ENCODE measurements around the gene ZFYVE28. TPM values are rescaled to one million over a fixed set of nuclear protein-coding genes. Genes with fewer than 3 reads are reported as not detected.

Gene ZFYVE28
- total and polyA plus RNA-seq, 2 of the 8 experiments (the other 6 are each of a cell fraction or from before 2014, with no cell fraction given), result 1.7 to 4.9 TPM

DNA sequence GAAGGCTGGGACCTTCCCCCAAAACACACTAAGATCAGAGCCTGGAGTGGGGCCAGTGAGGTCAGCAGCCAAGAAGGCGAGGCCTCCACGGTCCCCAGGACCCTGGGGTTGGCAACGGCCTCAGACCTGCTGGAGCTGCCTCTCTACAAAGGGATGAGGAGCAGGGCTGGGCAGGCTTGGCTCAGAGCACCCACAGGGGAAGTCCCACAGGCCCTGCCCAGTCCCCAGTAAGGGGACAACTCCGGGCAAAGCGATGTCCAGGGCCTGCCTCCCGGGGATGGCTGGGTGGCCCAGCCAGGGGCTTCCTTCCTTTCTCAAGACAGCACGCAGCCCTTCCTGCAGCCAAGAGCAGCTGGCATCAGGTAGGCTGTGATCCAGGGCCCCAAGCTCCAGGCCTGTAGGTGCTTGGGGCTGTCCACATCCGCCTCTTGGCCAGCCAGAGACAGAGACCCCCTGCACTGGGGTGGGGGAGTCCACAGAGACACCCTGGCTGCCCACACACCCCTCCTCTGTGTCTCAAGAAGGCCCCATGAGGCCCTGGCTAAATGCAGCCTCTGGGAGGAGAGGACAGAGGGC, 162.2 kb downstream of the ZFYVE28 start (continued):
- TF ChIP-seq, protein P1, sequence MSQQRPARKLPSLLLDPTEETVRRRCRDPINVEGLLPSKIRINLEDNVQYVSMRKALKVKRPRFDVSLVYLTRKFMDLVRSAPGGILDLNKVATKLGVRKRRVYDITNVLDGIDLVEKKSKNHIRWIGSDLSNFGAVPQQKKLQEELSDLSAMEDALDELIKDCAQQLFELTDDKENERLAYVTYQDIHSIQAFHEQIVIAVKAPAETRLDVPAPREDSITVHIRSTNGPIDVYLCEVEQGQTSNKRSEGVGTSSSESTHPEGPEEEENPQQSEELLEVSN (IDR thresholded peaks at IDR 0.05), result no peak
- TF ChIP-seq TCF12 (IDR thresholded peaks at IDR 0.05; ENCODE audit: low read depth, low read length), result no peak
- no peak for TF ChIP-seq RBBP5 (IDR thresholded peaks at IDR 0.05; ENCODE audit: borderline replicate concordance, low read depth, low read length)
- no peak for TF ChIP-seq SRF (IDR thresholded peaks at IDR 0.05; ENCODE audit: low read depth, low read length)
- no peak for TF ChIP-seq SUZ12 (IDR thresholded peaks at IDR 0.05; ENCODE audit: low read length)
- no peak for TF ChIP-seq HDAC2 (IDR thresholded peaks at IDR 0.05; ENCODE audit: borderline replicate concordance in 1 of 2, low read depth in 2 of 2, low read length in 2 of 2)
- no peak for TF ChIP-seq PHF8 (conservative IDR thresholded peaks at IDR 0.05; ENCODE audit: low read depth, low read length)

Data from H1 (cell line).